Measurements from ENCODE around the gene UCK2.

GRCh38 chr1:165917166-165917565 is 89.8 kb downstream of the UCK2 start:
- TF ChIP-seq, protein P1, sequence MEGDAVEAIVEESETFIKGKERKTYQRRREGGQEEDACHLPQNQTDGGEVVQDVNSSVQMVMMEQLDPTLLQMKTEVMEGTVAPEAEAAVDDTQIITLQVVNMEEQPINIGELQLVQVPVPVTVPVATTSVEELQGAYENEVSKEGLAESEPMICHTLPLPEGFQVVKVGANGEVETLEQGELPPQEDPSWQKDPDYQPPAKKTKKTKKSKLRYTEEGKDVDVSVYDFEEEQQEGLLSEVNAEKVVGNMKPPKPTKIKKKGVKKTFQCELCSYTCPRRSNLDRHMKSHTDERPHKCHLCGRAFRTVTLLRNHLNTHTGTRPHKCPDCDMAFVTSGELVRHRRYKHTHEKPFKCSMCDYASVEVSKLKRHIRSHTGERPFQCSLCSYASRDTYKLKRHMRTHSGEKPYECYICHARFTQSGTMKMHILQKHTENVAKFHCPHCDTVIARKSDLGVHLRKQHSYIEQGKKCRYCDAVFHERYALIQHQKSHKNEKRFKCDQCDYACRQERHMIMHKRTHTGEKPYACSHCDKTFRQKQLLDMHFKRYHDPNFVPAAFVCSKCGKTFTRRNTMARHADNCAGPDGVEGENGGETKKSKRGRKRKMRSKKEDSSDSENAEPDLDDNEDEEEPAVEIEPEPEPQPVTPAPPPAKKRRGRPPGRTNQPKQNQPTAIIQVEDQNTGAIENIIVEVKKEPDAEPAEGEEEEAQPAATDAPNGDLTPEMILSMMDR (IDR thresholded peaks at IDR 0.05 in 2 of 3, conservative IDR thresholded peaks at IDR 0.05 in 1 of 3; ENCODE audit: insufficient read depth in 2 of 3, low read depth in 1 of 3, low read length in 3 of 3): no peak
- TF ChIP-seq POLR2AphosphoS5 (IDR thresholded peaks at IDR 0.05; ENCODE audit: control insufficient read depth, insufficient read depth, low read depth, low read length) (no peak), FUS (optimal IDR thresholded peaks at IDR 0.05; ENCODE audit: low read depth, low read length) (no peak), PTBP1 (IDR thresholded peaks at IDR 0.05; ENCODE audit: low read depth, low read length) (no peak)
- TF ChIP-seq, protein P2, sequence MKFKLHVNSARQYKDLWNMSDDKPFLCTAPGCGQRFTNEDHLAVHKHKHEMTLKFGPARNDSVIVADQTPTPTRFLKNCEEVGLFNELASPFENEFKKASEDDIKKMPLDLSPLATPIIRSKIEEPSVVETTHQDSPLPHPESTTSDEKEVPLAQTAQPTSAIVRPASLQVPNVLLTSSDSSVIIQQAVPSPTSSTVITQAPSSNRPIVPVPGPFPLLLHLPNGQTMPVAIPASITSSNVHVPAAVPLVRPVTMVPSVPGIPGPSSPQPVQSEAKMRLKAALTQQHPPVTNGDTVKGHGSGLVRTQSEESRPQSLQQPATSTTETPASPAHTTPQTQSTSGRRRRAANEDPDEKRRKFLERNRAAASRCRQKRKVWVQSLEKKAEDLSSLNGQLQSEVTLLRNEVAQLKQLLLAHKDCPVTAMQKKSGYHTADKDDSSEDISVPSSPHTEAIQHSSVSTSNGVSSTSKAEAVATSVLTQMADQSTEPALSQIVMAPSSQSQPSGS (CRISPR knock-in tag; IDR thresholded peaks at IDR 0.05): no peak

Data from K562 (cell line).